ENCODE results near the gene WDR64. TPM values are rescaled to one million over a fixed set of nuclear protein-coding genes. Genes with fewer than 3 reads are reported as not detected.

Gene WDR64
- total RNA-seq, 1 donor from 2014 or later = not detected

DNA sequence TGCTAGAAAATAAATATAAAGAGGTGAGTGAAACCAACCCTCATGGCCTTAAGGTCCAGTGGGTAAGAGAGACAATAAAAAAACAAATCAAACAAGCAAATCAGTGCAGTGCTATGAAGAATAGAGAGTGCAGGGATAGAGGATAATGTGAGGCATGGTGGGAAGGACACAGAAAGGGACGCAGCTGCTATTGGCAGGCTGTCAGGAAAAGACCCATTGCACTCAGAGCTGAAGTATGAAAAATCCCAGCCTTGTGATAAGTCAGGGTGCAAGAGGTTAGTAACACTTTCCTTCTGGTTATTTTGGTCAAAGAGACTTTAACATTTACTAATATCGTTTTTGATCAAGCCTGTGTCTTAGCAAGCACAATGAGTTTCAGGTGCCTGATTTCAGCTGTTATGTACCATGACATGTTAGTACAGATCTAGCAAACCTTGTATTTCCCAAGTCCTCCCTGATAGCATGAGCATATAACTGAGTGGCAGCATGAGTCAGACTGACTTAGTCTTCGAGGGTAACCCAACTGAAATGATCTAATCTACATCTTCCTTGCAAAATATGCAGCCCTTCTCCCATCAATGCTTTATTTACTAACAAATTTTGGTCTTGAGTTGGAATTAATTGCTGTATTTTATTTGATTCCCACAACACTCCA lies 43.6 kb upstream of the WDR64 start:
- H3K9me3 Mint-ChIP-seq = no peaks in the 10 kb centered on the region
- peaks cover 3% of the 10 kb centered on the region for H3K36me3 Mint-ChIP-seq (ENCODE audit: low read depth)
- no peak for DNase-seq (ENCODE audit: low read depth, low spot score)
- H3K27ac Mint-ChIP-seq (ENCODE audit: unreplicated experiment) = no peak overlapping the region
- H3K4me1 Mint-ChIP-seq = no peaks in the 10 kb centered on the region
- TF ChIP-seq, protein P1, sequence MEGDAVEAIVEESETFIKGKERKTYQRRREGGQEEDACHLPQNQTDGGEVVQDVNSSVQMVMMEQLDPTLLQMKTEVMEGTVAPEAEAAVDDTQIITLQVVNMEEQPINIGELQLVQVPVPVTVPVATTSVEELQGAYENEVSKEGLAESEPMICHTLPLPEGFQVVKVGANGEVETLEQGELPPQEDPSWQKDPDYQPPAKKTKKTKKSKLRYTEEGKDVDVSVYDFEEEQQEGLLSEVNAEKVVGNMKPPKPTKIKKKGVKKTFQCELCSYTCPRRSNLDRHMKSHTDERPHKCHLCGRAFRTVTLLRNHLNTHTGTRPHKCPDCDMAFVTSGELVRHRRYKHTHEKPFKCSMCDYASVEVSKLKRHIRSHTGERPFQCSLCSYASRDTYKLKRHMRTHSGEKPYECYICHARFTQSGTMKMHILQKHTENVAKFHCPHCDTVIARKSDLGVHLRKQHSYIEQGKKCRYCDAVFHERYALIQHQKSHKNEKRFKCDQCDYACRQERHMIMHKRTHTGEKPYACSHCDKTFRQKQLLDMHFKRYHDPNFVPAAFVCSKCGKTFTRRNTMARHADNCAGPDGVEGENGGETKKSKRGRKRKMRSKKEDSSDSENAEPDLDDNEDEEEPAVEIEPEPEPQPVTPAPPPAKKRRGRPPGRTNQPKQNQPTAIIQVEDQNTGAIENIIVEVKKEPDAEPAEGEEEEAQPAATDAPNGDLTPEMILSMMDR (conservative IDR thresholded peaks at IDR 0.05) = no peak
- H3K27me3 Mint-ChIP-seq (ENCODE audit: low read depth) = no peaks in the 10 kb centered on the region
- no peak overlapping the region for H3K4me3 Mint-ChIP-seq

DNA sequence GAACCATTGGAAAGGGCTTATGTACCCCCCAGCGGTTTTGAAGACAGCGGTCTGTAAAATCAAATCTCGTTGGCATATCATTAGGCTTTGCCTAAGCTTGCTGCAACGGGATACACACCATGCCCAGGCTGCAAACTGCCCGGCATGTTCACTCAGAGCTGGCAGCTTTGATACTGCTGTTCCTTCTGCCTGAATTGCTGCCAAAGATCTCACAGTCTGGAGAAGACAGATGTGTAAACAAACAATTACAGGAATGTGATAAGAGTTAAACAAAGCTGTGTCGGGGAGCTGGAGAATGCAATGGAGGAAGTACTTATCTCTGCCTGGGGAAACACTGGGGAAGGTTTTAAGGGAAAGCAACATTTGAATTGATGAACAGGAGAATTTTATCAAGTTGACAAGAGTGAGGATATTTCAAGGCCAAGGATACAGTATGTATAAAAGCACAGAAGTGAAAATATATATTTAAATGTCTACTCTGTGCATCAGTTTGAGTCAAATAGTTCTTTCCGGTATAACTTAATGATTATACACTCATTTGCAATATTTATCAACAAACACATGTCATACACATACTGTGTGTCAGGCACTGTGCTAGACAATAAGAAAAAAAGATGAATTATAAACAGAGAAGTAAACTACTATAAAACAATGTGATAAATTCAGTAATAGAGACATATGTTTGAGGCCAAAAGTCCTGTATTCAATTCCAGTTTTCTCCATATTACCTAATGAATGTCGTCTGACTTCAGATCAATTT lies 41.8 kb upstream of the WDR64 start:
- Mint-ChIP-seq H3K4me3 (no peak overlapping the region), H3K27me3 (ENCODE audit: low read depth) (no peaks in the 10 kb centered on the region), H3K9me3 (no peaks in the 10 kb centered on the region), H3K4me1 (no peaks in the 10 kb centered on the region), H3K36me3 (ENCODE audit: low read depth) (no peaks in the 10 kb centered on the region), H3K27ac (ENCODE audit: unreplicated experiment) (no peak overlapping the region)
- DNase-seq (ENCODE audit: low read depth, low spot score) = no peak
- TF ChIP-seq, protein P1 (conservative IDR thresholded peaks at IDR 0.05) = no peak

DNA sequence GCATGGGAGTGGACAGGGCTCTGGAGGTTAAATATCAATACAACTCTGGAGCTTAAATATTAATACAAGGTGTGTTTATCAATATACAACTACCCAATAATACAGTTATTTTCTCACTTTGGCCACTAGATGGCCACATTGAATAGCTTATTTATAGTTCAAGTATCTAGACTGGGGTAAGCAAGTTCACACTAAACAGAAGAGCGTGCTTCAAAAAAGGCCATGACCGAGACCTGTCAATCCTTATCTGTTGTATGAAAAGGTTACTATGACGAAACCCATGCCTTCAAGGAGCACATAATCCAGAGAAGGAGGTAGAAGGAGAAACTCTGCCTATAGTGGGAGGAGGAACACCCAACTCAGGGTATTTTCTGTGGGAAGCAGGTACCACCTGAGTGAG lies 41.0 kb upstream of the WDR64 start:
- no peaks in the 10 kb centered on the region for H3K36me3 Mint-ChIP-seq (ENCODE audit: low read depth)
- H3K27ac Mint-ChIP-seq (ENCODE audit: unreplicated experiment) = no peak overlapping the region
- no peak overlapping the region for H3K4me3 Mint-ChIP-seq
- H3K9me3 Mint-ChIP-seq = no peaks in the 10 kb centered on the region
- DNase-seq (ENCODE audit: low read depth, low spot score) = no peak
- H3K27me3 Mint-ChIP-seq (ENCODE audit: low read depth) = no peaks in the 10 kb centered on the region
- TF ChIP-seq, protein P1 (conservative IDR thresholded peaks at IDR 0.05) = peak; percentile 80
- H3K4me1 Mint-ChIP-seq = no peaks in the 10 kb centered on the region

DNA sequence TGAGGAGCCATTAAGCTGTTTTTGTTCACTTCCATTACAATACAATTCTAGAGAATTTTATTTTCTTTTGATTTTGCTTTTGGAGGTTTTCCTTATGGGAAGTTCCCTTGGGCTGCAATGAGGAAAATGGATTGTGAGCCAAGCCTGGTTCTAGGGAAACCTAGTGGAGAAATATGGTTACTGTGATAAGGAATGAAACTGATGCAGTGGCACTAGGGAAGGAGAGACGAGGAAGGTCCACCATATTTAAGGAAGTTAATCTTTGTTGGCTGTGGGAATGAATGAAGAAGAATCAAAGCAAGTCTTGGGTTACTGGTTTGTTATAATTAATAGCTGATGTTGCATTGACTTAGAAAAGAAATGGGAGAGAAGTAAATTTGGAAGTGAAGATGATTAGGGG lies 40.3 kb upstream of the WDR64 start:
- H3K27me3 Mint-ChIP-seq (ENCODE audit: low read depth) = no peaks in the 10 kb centered on the region
- no peak overlapping the region for H3K27ac Mint-ChIP-seq (ENCODE audit: unreplicated experiment)
- H3K36me3 Mint-ChIP-seq (ENCODE audit: low read depth) = no peaks in the 10 kb centered on the region
- H3K4me1 Mint-ChIP-seq = no peaks in the 10 kb centered on the region
- no peak for DNase-seq (ENCODE audit: low read depth, low spot score)
- TF ChIP-seq, protein P1 (conservative IDR thresholded peaks at IDR 0.05) = no peak
- H3K4me3 Mint-ChIP-seq = no peak overlapping the region
- H3K9me3 Mint-ChIP-seq = no peaks in the 10 kb centered on the region

DNA sequence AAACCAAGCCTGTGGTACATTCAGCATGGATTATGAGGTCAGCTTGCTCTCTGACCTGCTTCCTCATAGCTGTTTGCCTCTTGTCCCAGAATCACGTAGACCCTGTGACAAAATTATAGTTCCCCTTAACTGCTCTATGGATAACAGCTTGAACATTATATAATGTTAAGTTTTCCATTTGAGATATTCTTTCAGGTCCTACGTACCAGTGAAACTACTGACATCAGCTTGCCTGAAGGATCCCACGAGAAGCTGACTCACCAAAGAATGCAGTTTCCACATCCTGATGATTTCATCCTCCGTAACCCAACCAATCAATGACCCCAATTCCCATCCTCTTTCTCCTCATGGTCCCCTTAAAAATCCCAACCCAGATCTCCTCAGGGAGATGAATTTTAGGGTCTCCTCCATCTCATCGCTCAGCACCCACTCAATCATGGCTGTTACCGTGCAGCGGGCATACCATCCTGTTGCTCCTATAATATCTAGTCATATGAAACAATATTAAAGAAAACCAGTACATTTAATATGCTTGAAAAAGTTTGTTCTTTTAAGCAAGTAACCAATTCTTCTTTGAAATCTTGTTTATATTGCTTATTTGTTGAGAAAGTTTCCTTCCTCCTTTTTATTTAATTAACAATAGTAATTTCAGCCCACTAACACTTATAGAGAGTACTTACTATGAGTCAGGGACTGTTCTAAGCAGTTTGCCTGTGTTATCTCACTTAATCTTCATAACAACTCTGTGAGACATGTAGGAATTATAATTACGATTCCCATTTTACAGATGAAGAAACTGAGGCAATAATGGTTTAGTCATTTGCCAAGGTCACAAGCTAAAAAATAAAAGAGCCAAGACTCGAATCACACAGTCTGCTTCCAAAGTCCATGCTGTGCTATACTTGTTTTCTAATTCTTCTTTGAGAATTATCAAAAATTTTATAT lies 39.3 kb upstream of the WDR64 start:
- DNase-seq (ENCODE audit: low read depth, low spot score) = no peak
- H3K36me3 Mint-ChIP-seq (ENCODE audit: low read depth) = no peaks in the 10 kb centered on the region
- no peaks in the 10 kb centered on the region for H3K4me1 Mint-ChIP-seq
- H3K9me3 Mint-ChIP-seq = no peaks in the 10 kb centered on the region
- no peaks in the 10 kb centered on the region for H3K27me3 Mint-ChIP-seq (ENCODE audit: low read depth)
- TF ChIP-seq, protein P1 (conservative IDR thresholded peaks at IDR 0.05) = no peak
- no peak overlapping the region for H3K4me3 Mint-ChIP-seq
- H3K27ac Mint-ChIP-seq (ENCODE audit: unreplicated experiment) = peak overlapping the region; percentile 85

All from neural crest cell (in vitro differentiated cells).